Stimulated activated CD4-positive, alpha-beta T cell treated with anti-CD3 and anti-CD28 coated beads, TNF-alpha, amount 100 ng/mL, for 48 hours (primary cell): ENCODE results near the gene ARHGAP33.
"Not testable (repeated sequence)": the region's sequence is repeated elsewhere in the genome, so short reads cannot be mapped to it uniquely, and the experiment has no call there.

ENCODE experiments used
- DNase-seq, 3 donors: peaks; one replicate each; pipeline ENCODE4 v3.0.0-alpha.2; 2020; ENCODE audit warnings: low read depth in 3 of 3

Gene ARHGAP33

GRCh38 chr19:35755550-35756376 is 19.6 kb upstream of the ARHGAP33 start:
- no peak for DNase-seq

GRCh38 chr19:35756377-35757230 is 18.8 kb upstream of the ARHGAP33 start, which contains the start of gene HSPB6:
Gene HSPB6 (minus strand): TSS chr19:35757029. CDS start chr19:35757008, 21 bp downstream.
- DNase-seq, result no peak

- no peak for DNase-seq
These were observed 18.1 kb upstream of the ARHGAP33 start for GRCh38 chr19:35757231-35757748.

- peak; percentile 97 to 99 (median 97) for DNase-seq
These were observed 17.4 kb upstream of the ARHGAP33 start, which contains the start of gene PROSER3 for GRCh38 chr19:35757749-35758608. Gene PROSER3 (plus strand): TSS chr19:35758176. CDS start chr19:35758216, 40 bp downstream.

GRCh38 chr19:35759697-35760096 is 15.7 kb upstream of the ARHGAP33 start:
- DNase-seq, result no peak

GRCh38 chr19:35760711-35761349 is 14.5 kb upstream of the ARHGAP33 start:
- DNase-seq, result no peak

- DNase-seq, result no peak
These were observed 10.7 kb upstream of the ARHGAP33 start for GRCh38 chr19:35764432-35765315.

- no peak for DNase-seq
These were observed 8.7 kb upstream of the ARHGAP33 start for GRCh38 chr19:35766571-35767104.

GRCh38 chr19:35767288-35768081 is 7.9 kb upstream of the ARHGAP33 start:
- DNase-seq, result no peak

- no peak for DNase-seq
These were observed 7.3 kb upstream of the ARHGAP33 start for GRCh38 chr19:35768082-35768421.

GRCh38 chr19:35772362-35772761 is 3.0 kb upstream of the ARHGAP33 start:
- DNase-seq, result not testable (repeated sequence)

- DNase-seq, result no peak
These were observed 2.2 kb upstream of the ARHGAP33 start for GRCh38 chr19:35773020-35773806.

- DNase-seq, result no peak
These were observed 904 bp upstream of the ARHGAP33 start for GRCh38 chr19:35774274-35775045.

- DNase-seq, result no peak
These were observed 392 bp upstream of the ARHGAP33 start for GRCh38 chr19:35775046-35775297.

- DNase-seq, result no peak
These were observed 881 bp downstream of the ARHGAP33 start for GRCh38 chr19:35776102-35776788.

- no peak for DNase-seq
These were observed 1.9 kb downstream of the ARHGAP33 start for GRCh38 chr19:35777086-35777841.
